WI38 (cell line): ENCODE data around the gene ANTKMT.

ENCODE experiments used
- H3K4me3 ChIP-seq: 2 replicates; pipeline ENCODE4 v1.5.1; 2011; ENCODE audit warnings: low read depth, mild to moderate bottlenecking, control low read depth, low read length
- CTCF ChIP-seq: IDR thresholded peaks from 2 replicates; pipeline ENCODE4 v1.5.1; 2012; ENCODE audit warnings: low read depth, mild to moderate bottlenecking, control low read depth, low read length

The ANTKMT gene

GRCh38 chr16:720990-721764 lies at the start of gene ANTKMT:
Gene ANTKMT (plus strand): TSS chr16:721146. CDS start chr16:721275, 129 bp downstream.
- no peak for TF ChIP-seq CTCF
- peak within 1 kb of the TSS; percentile 77 for H3K4me3 ChIP-seq

- H3K4me3 ChIP-seq: no peak overlapping the region
- no peak for TF ChIP-seq CTCF
These were observed 49.4 kb upstream of the ANTKMT start for GRCh38 chr16:671353-672131.

- TF ChIP-seq CTCF: no peak
- no peak overlapping the region for H3K4me3 ChIP-seq
These were observed 48.6 kb upstream of the ANTKMT start for GRCh38 chr16:672371-672770.

GRCh38 chr16:672851-673250 lies 48.1 kb upstream of the ANTKMT start:
- no peak overlapping the region for H3K4me3 ChIP-seq
- no peak for TF ChIP-seq CTCF

- no peak for TF ChIP-seq CTCF
These were observed 47.5 kb upstream of the ANTKMT start for GRCh38 chr16:673399-673991.

GRCh38 chr16:674214-674881 lies 46.6 kb upstream of the ANTKMT start:
- no peak for TF ChIP-seq CTCF
- H3K4me3 ChIP-seq: no peak overlapping the region

More at GRCh38 chr16:673399-673991, 47.5 kb upstream of the ANTKMT start:
- no peak overlapping the region for H3K4me3 ChIP-seq
